PC-3 (cell line): ENCODE measurements around the gene RIBC1. TPM values are rescaled to one million over a fixed set of nuclear protein-coding genes. Genes with fewer than 3 reads are reported as not detected.
A peak's percentile ranks its signal among the peaks of the same experiment; 100 is the strongest.

Experiments
- ATAC-seq: fragments of 200-7000 bp; cut with Tn5 transposase; 2 replicates; pipeline ENCODE4 v1.9.1; 2020; ENCODE audit warnings: mild to moderate bottlenecking, moderate library complexity
- BruUV-seq: library from RNA; stranded (reverse); fragments of 400-500 nt; replicated peaks from 2 replicates; lab custom pipeline; 2021; lab: Mats Ljungman, UMichigan
- CTCF ChIA-PET: fragments of 300-600 bp; sonication (Branson Sonifier 250); formaldehyde crosslinking; loops from one replicate; lab custom pipeline; 2022; ENCODE audit warnings: antibody characterized with exemption; lab: Charles Lee
- POLR2A ChIA-PET: fragments of 300-600 bp; sonication (Branson Sonifier 250); formaldehyde crosslinking; loops from one replicate; lab custom pipeline; 2022; ENCODE audit warnings: antibody characterized with exemption; ENCODE audit not compliant: unreplicated experiment; lab: Charles Lee
- DNase-seq: peaks from one replicate; pipeline ENCODE4 v3.0.0-alpha.2; 2015
- H2AFZ ChIP-seq: fragments of 300-600 bp; sonication (generic); 2 replicates; pipeline ENCODE4 v1.6.0; 2016; ENCODE audit warnings: antibody characterized with exemption, low read length
- H3F3A ChIP-seq: fragments of 300-600 bp; sonication (generic); one replicate; pipeline ENCODE4 v1.6.0; 2017; ENCODE audit warnings: antibody characterized with exemption, low read length, control low read depth, mild to moderate bottlenecking; ENCODE audit not compliant: unreplicated experiment
- H3K27ac ChIP-seq: fragments of 300-600 bp; sonication (generic); 2 replicates; pipeline ENCODE4 v1.5.1; 2016; ENCODE audit warnings: mild to moderate bottlenecking, low read length
- H3K27me3 ChIP-seq: fragments of 300-600 bp; sonication (generic); 2 replicates; pipeline ENCODE4 v1.6.1; 2016; ENCODE audit warnings: low read length, mixed read lengths
- H3K36me3 ChIP-seq: fragments of 300-600 bp; sonication (generic); 2 replicates; pipeline ENCODE4 v1.6.1; 2016; ENCODE audit warnings: low read depth, mixed run types, low read length, mixed read lengths
- H3K4me1 ChIP-seq: fragments of 300-600 bp; sonication (generic); 2 replicates; pipeline ENCODE4 v1.5.1; 2016; ENCODE audit warnings: low read length; ENCODE audit not compliant: insufficient read depth
- H3K4me2 ChIP-seq: fragments of 300-600 bp; sonication (generic); 2 replicates; pipeline ENCODE4 v1.6.0; 2016; ENCODE audit warnings: low read length
- H3K4me3 ChIP-seq: fragments of 300-600 bp; sonication (generic); 2 replicates; pipeline ENCODE4 v1.5.1; 2016; ENCODE audit warnings: mild to moderate bottlenecking, low read length, mixed read lengths
- H3K79me2 ChIP-seq: fragments of 300-600 bp; sonication (generic); 2 replicates; pipeline ENCODE4 v1.6.1; 2017; ENCODE audit warnings: low read length, mixed read lengths
- H3K9ac ChIP-seq: fragments of 300-600 bp; sonication (generic); 2 replicates; pipeline ENCODE4 v1.6.0; 2016; ENCODE audit warnings: mild to moderate bottlenecking, low read length
- H3K9me2 ChIP-seq: fragments of 300-600 bp; sonication (generic); replicated peaks from 2 replicates; pipeline ENCODE4 v1.6.1; 2016; ENCODE audit warnings: mixed run types, low read length, mixed read lengths
- H3K9me3 ChIP-seq: fragments of 300-600 bp; sonication (generic); 2 replicates; pipeline ENCODE4 v1.6.1; 2016; ENCODE audit warnings: low read length, mixed read lengths
- H4K20me1 ChIP-seq: fragments of 300-600 bp; sonication (generic); 2 replicates; pipeline ENCODE4 v1.6.1; 2016; ENCODE audit warnings: low read length, mixed read lengths
- EZH2 ChIP-seq: fragments of 300-600 bp; sonication (generic); IDR thresholded peaks from one replicate; pipeline ENCODE4 v1.6.1; 2017; ENCODE audit warnings: antibody characterized with exemption, mild to moderate bottlenecking, low read length; ENCODE audit not compliant: unreplicated experiment
- EZH2phosphoT487 ChIP-seq: fragments of 300-600 bp; sonication (generic); IDR thresholded peaks from 2 replicates; pipeline ENCODE4 v1.6.1; 2018; ENCODE audit warnings: mild to moderate bottlenecking, antibody characterized with exemption, low read length, borderline replicate concordance
- intact Hi-C: fragments of 100-400 bp; cut with micrococcal nuclease; formaldehyde crosslinking; loops from 2 replicates; pipeline ENCODE4 v1.9.0; 2023
- total RNA-seq: library from RNA; depleted of rRNA; stranded (reverse); fragments of >200 nt; gene quantifications from 2 replicates; pipeline ENCODE4 v1.2.3, GENCODE V29; 2014
- TF ChIP-seq, protein P1 (sequence below): fragments of 300-600 bp; sonication (generic); conservative IDR thresholded peaks from 2 replicates; pipeline ENCODE4 v1.5.1; 2017; ENCODE audit warnings: antibody characterized with exemption, low read depth, mild to moderate bottlenecking, low read length

RIBC1 gene
- total RNA-seq, 1 experiment from 2014 or later: 1.6 TPM

DNA sequence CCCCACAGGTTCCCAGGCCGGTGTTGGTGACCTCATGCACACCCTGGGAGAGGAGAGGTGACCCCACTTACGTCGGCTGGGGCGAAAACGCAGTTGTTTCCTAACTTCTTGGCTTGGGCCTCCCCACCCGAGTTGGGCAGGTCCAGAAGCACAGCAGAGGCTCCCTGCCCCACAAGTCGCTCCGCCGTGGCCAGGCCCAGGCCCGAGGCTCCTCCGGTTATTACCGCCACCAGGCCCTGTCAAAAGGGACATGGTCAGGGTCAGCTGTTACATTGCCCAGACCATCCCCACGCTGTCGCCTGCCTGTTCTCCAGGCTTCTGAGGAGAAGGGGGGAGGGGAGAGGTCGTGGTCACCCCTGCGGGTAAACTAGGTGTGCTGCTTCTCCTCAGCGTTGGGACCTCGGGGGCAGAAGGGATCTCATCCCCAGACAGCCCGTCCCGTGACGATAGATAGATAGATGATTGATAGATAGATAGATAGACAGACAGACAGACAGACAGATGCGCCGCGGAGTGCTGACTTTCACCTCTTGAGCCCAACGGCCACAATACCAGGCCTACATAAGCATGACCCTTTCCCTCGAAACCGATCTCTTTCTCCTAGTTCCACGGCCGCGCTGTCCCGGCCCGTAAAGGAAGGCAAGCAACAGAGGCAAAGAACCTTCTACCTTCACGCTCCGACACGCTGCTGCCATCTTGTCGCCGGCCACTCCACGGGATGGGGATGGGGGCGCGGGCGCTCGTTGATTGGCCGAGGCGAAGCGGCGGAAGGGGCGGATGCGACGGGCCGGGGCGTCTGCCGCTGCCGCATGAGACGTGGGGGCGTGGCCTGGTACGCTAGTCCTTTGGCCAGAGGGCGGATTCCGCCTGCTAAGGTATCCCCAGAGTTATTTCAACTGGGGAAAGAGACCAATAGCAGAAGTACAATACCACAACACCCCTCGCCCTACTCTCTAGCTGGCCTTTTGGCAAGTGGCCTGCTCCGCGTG, 11.3 kb downstream of the RIBC1 start, which contains the start of gene HSD17B10:
Gene HSD17B10, minus strand, starts transcription at position 720 of the 989 bp plus-strand sequence. Its CDS starts 25 bp downstream, at position 695.
- BruUV-seq: TSS peak; percentile 81
- Histone ChIP-seq H4K20me1 (no peaks in the 10 kb centered on the region), H3K4me3 (peak within 1 kb of the TSS; percentile 97), H3K4me2 (peak within 1 kb of the TSS; percentile 90), H3K4me1 (peaks cover 7% of the 10 kb centered on the region; the same call in 1 of the 2 replicates), H2AFZ (peak within 1 kb of the TSS; percentile 91), H3K79me2 (peaks cover 17% of the 10 kb centered on the region), H3K9me3 (no peaks in the 10 kb centered on the region), H3K9me2 (no peaks in the 10 kb centered on the region), H3K27ac (no peak within 1 kb of the TSS), H3K27me3 (no peaks in the 10 kb centered on the region), H3K36me3 (peaks cover 8% of the 10 kb centered on the region), H3F3A (no peaks in the 10 kb centered on the region), H3K9ac (peak within 1 kb of the TSS; percentile 90)
- DNase-seq (peak; percentile 90), ATAC-seq (peak; percentile 98)
- TF ChIP-seq, protein P1, sequence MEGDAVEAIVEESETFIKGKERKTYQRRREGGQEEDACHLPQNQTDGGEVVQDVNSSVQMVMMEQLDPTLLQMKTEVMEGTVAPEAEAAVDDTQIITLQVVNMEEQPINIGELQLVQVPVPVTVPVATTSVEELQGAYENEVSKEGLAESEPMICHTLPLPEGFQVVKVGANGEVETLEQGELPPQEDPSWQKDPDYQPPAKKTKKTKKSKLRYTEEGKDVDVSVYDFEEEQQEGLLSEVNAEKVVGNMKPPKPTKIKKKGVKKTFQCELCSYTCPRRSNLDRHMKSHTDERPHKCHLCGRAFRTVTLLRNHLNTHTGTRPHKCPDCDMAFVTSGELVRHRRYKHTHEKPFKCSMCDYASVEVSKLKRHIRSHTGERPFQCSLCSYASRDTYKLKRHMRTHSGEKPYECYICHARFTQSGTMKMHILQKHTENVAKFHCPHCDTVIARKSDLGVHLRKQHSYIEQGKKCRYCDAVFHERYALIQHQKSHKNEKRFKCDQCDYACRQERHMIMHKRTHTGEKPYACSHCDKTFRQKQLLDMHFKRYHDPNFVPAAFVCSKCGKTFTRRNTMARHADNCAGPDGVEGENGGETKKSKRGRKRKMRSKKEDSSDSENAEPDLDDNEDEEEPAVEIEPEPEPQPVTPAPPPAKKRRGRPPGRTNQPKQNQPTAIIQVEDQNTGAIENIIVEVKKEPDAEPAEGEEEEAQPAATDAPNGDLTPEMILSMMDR: no peak
- no peak for TF ChIP-seq EZH2phosphoT487
- TF ChIP-seq EZH2: no peak
- intact Hi-C loops: loop anchor here (2.0 to 10.0 kb wide), 2 partner anchors 115 to 149 kb away; partner anchors contain the start of gene IQSEC2
- POLR2A ChIA-PET: no interaction called here
- CTCF ChIA-PET: no interaction called here

GRCh38 chrX:53435997-53436396, 13.3 kb downstream of the RIBC1 start:
- Histone ChIP-seq H2AFZ (no peak overlapping the region), H3K9ac (no peak overlapping the region), H3F3A (no peaks in the 10 kb centered on the region), H3K79me2 (peaks cover 17% of the 10 kb centered on the region), H3K27ac (no peak overlapping the region), H3K9me2 (no peaks in the 10 kb centered on the region), H3K4me2 (no peak overlapping the region), H4K20me1 (no peaks in the 10 kb centered on the region), H3K4me3 (no peak overlapping the region), H3K36me3 (peaks cover 8% of the 10 kb centered on the region), H3K9me3 (no peaks in the 10 kb centered on the region), H3K27me3 (no peaks in the 10 kb centered on the region), H3K4me1 (peaks cover 14% of the 10 kb centered on the region)
- BruUV-seq: no TSS peak
- ChIA-PET CTCF (interaction anchor here (0.6 to 1.0 kb wide), 3 partner anchors 13 to 142 kb away, joined by 3 to 5 read pairs (median 3); partner anchors contain the start of genes RIBC1 and SMC1A), POLR2A (no interaction called here)
- TF ChIP-seq EZH2phosphoT487: no peak
- TF ChIP-seq, protein P1: peak; percentile 78
- ATAC-seq (peak; percentile 40), DNase-seq (peak; percentile 77)
- intact Hi-C loops: loop anchor here (2.0 to 10.0 kb wide), 2 partner anchors 117 to 151 kb away; partner anchors contain the start of gene IQSEC2
